ENCODE results near the gene IL17C.

- TF ChIP-seq REST (IDR thresholded peaks at IDR 0.05), result no peak
- TF ChIP-seq CTCF (IDR thresholded peaks at IDR 0.05; ENCODE audit: low read depth, low read length, missing input control), result no peak
- TF ChIP-seq SP1 (IDR thresholded peaks at IDR 0.05), result no peak
- TF ChIP-seq RAD21 (IDR thresholded peaks at IDR 0.05), result no peak
- TF ChIP-seq NR2F2 (IDR thresholded peaks at IDR 0.05), result no peak
- no peak for TF ChIP-seq ATF3 (IDR thresholded peaks at IDR 0.05)
- no peak for TF ChIP-seq MAX (IDR thresholded peaks at IDR 0.05)
- TF ChIP-seq HNF4A (conservative IDR thresholded peaks at IDR 0.05), result no peak
- no peak for TF ChIP-seq GABPA (IDR thresholded peaks at IDR 0.05 in 1 of 2, conservative IDR thresholded peaks at IDR 0.05 in 1 of 2)
These were observed 5.2 kb downstream of the IL17C start for GRCh38 chr16:88643644-88643932.
